ENCODE data around the gene SYTL2.

GRCh38 chr11:85718126-85718943 is 92.6 kb downstream of the SYTL2 start:
- TF ChIP-seq CEBPB (IDR thresholded peaks at IDR 0.05) (no peak), MAX (IDR thresholded peaks at IDR 0.05) (no peak), FOXM1 (IDR thresholded peaks at IDR 0.05; ENCODE audit: borderline replicate concordance, low read depth) (no peak), CREB1 (IDR thresholded peaks at IDR 0.05; ENCODE audit: low read depth) (no peak), USF1 (IDR thresholded peaks at IDR 0.05) (no peak), EGR1 (IDR thresholded peaks at IDR 0.05) (no peak), TCF12 (IDR thresholded peaks at IDR 0.05; ENCODE audit: low read depth) (no peak)
